ENCODE measurements around the gene HOXB3.
"Not testable (repeated sequence)": the region's sequence is repeated elsewhere in the genome, so short reads cannot be mapped to it uniquely, and the experiment has no call there.

The HOXB3 gene

GRCh38 chr17:48535793-48536559 is 54.1 kb downstream of the HOXB3 start:
- not testable (repeated sequence) for ATAC-seq, H3K9me3 Mint-ChIP-seq, H3K4me3 Mint-ChIP-seq, H3K27ac Mint-ChIP-seq, H3K27me3 Mint-ChIP-seq, H3K4me1 Mint-ChIP-seq, DNase-seq

- no peak overlapping the region for H3K27ac Mint-ChIP-seq
- no peak overlapping the region for H3K4me3 Mint-ChIP-seq
- H3K4me1 Mint-ChIP-seq, result peaks cover 12% of the 10 kb centered on the region
- DNase-seq, result no peak
- no peaks in the 10 kb centered on the region for H3K9me3 Mint-ChIP-seq
- peaks cover 15% of the 10 kb centered on the region for H3K27me3 Mint-ChIP-seq
- ATAC-seq, result no peak
Measured at GRCh38 chr17:48532261-48532660, 57.8 kb downstream of the HOXB3 start.

GRCh38 chr17:48530887-48531272 is 59.2 kb downstream of the HOXB3 start, which contains the start of gene HOXB1:
Gene HOXB1 (minus strand): TSS chr17:48531011. CDS start chr17:48530904, 107 bp downstream.
- H3K27ac Mint-ChIP-seq, result no peak within 1 kb of the TSS

GRCh38 chr17:48530208-48530886 is 59.7 kb downstream of the HOXB3 start:
- H3K4me3 Mint-ChIP-seq, result no peak overlapping the region
- peaks cover 33% of the 10 kb centered on the region for H3K27me3 Mint-ChIP-seq
- DNase-seq (no peak), ATAC-seq (no peak)
- H3K4me1 Mint-ChIP-seq, result peaks cover 21% of the 10 kb centered on the region
- H3K9me3 Mint-ChIP-seq, result no peaks in the 10 kb centered on the region
- no peak overlapping the region for H3K27ac Mint-ChIP-seq

More at GRCh38 chr17:48530887-48531272, 59.2 kb downstream of the HOXB3 start, which contains the start of gene HOXB1:
- ATAC-seq (no peak), DNase-seq (no peak)
- Mint-ChIP-seq H3K27me3 (peaks cover 28% of the 10 kb centered on the region), H3K4me3 (no peak within 1 kb of the TSS), H3K9me3 (no peaks in the 10 kb centered on the region), H3K4me1 (peaks cover 21% of the 10 kb centered on the region)

GRCh38 chr17:48529683-48530009 is 60.4 kb downstream of the HOXB3 start:
- Mint-ChIP-seq H3K9me3 (no peaks in the 10 kb centered on the region), H3K4me3 (no peak overlapping the region), H3K27me3 (peaks cover 40% of the 10 kb centered on the region), H3K27ac (no peak overlapping the region), H3K4me1 (peaks cover 21% of the 10 kb centered on the region)
- ATAC-seq, result no peak
- no peak for DNase-seq

GRCh38 chr17:48528936-48529682 is 60.9 kb downstream of the HOXB3 start:
- H3K27ac Mint-ChIP-seq, result no peak overlapping the region
- H3K27me3 Mint-ChIP-seq, result peaks cover 46% of the 10 kb centered on the region
- ATAC-seq, result peak; percentile 34
- H3K9me3 Mint-ChIP-seq, result no peaks in the 10 kb centered on the region
- no peak for DNase-seq
- H3K4me1 Mint-ChIP-seq, result peaks cover 21% of the 10 kb centered on the region
- no peak overlapping the region for H3K4me3 Mint-ChIP-seq

GRCh38 chr17:48528153-48528935 is 61.7 kb downstream of the HOXB3 start:
- Mint-ChIP-seq H3K27me3 (peaks cover 53% of the 10 kb centered on the region), H3K4me1 (peaks cover 21% of the 10 kb centered on the region), H3K4me3 (no peak overlapping the region), H3K9me3 (no peaks in the 10 kb centered on the region), H3K27ac (no peak overlapping the region)
- no peak for DNase-seq
- ATAC-seq, result no peak

GRCh38 chr17:48527547-48527932 is 62.5 kb downstream of the HOXB3 start:
- Mint-ChIP-seq H3K4me1 (peaks cover 21% of the 10 kb centered on the region), H3K4me3 (peak overlapping the region; percentile 17 to 51), H3K9me3 (no peaks in the 10 kb centered on the region), H3K27ac (peak overlapping the region in 1 of 2 donors; percentile 72), H3K27me3 (peaks cover 61% of the 10 kb centered on the region)
- ATAC-seq (no peak), DNase-seq (no peak)

- Mint-ChIP-seq H3K27me3 (peaks cover 67% of the 10 kb centered on the region), H3K4me3 (peak overlapping the region; percentile 29 to 44), H3K9me3 (no peaks in the 10 kb centered on the region), H3K27ac (no peak overlapping the region), H3K4me1 (peaks cover 21% of the 10 kb centered on the region)
- peak; percentile 31 for ATAC-seq
- DNase-seq, result no peak
Measured at GRCh38 chr17:48526608-48527546, 63.2 kb downstream of the HOXB3 start.

- ATAC-seq (no peak), DNase-seq (no peak)
- H3K27ac Mint-ChIP-seq, result no peak overlapping the region
- no peak overlapping the region for H3K4me3 Mint-ChIP-seq
- H3K4me1 Mint-ChIP-seq, result peaks cover 14% of the 10 kb centered on the region
- no peaks in the 10 kb centered on the region for H3K9me3 Mint-ChIP-seq
- H3K27me3 Mint-ChIP-seq, result peaks cover 88% of the 10 kb centered on the region
Measured at GRCh38 chr17:48523010-48523409, 67.0 kb downstream of the HOXB3 start.

GRCh38 chr17:48522031-48522653 is 67.9 kb downstream of the HOXB3 start:
- H3K27me3 Mint-ChIP-seq, result peaks cover 88% of the 10 kb centered on the region
- no peak overlapping the region for H3K27ac Mint-ChIP-seq
- peaks cover 9% of the 10 kb centered on the region for H3K4me1 Mint-ChIP-seq
- no peak overlapping the region for H3K4me3 Mint-ChIP-seq
- no peak for ATAC-seq
- H3K9me3 Mint-ChIP-seq, result no peaks in the 10 kb centered on the region
- DNase-seq, result no peak

- DNase-seq (no peak), ATAC-seq (no peak)
- Mint-ChIP-seq H3K4me3 (no peak overlapping the region), H3K27ac (no peak overlapping the region), H3K9me3 (no peaks in the 10 kb centered on the region), H3K4me1 (no peaks in the 10 kb centered on the region), H3K27me3 (peaks cover 86% of the 10 kb centered on the region)
Measured at GRCh38 chr17:48520631-48521079, 69.4 kb downstream of the HOXB3 start.

GRCh38 chr17:48519427-48519826 is 70.6 kb downstream of the HOXB3 start:
- ATAC-seq (no peak), DNase-seq (no peak)
- no peak overlapping the region for H3K27ac Mint-ChIP-seq
- peaks cover 3% of the 10 kb centered on the region for H3K4me1 Mint-ChIP-seq
- H3K4me3 Mint-ChIP-seq, result no peak overlapping the region
- peaks cover 86% of the 10 kb centered on the region for H3K27me3 Mint-ChIP-seq
- no peaks in the 10 kb centered on the region for H3K9me3 Mint-ChIP-seq

- H3K27me3 Mint-ChIP-seq, result peaks cover 84% of the 10 kb centered on the region
- ATAC-seq, result no peak
- no peak overlapping the region for H3K4me3 Mint-ChIP-seq
- no peak for DNase-seq
- no peak overlapping the region for H3K27ac Mint-ChIP-seq
- no peaks in the 10 kb centered on the region for H3K9me3 Mint-ChIP-seq
- peaks cover 21% of the 10 kb centered on the region for H3K4me1 Mint-ChIP-seq
Measured at GRCh38 chr17:48517478-48517877, 72.6 kb downstream of the HOXB3 start.
